Neural progenitor cell (in vitro differentiated cells): ENCODE data around the gene ZBTB20. TPM values are rescaled to one million over a fixed set of nuclear protein-coding genes. Genes with fewer than 3 reads are reported as not detected.

Source experiments
- DNase-seq: peaks from one replicate; pipeline ENCODE4 v3.0.0-alpha.2; 2016; ENCODE audit warnings: low spot score
- H2AFZ ChIP-seq: fragments of 200-600 bp; sonication (generic); replicated peaks from 2 replicates; pipeline ENCODE4 v1.6.1; 2016; ENCODE audit warnings: antibody characterized with exemption
- H3F3A ChIP-seq: fragments of 200-600 bp; sonication (generic); 2 replicates; pipeline ENCODE4 v1.6.1; 2016; ENCODE audit warnings: antibody characterized with exemption, low read depth
- H3K27ac ChIP-seq: fragments of 200-600 bp; sonication (generic); 2 replicates; pipeline ENCODE4 v1.5.1; 2016; ENCODE audit warnings: mild to moderate bottlenecking
- H3K27me3 ChIP-seq: fragments of 200-600 bp; sonication (generic); 2 replicates; pipeline ENCODE4 v1.6.1; 2016; ENCODE audit warnings: mild to moderate bottlenecking, moderate library complexity
- H3K36me3 ChIP-seq: fragments of 200-600 bp; sonication (generic); 2 replicates; pipeline ENCODE4 v1.5.1; 2016
- H3K4me1 ChIP-seq: fragments of 200-600 bp; sonication (generic); 2 replicates; pipeline ENCODE4 v1.6.1; 2016; ENCODE audit warnings: mixed run types
- H3K4me2 ChIP-seq: fragments of 200-600 bp; sonication (generic); 2 replicates; pipeline ENCODE4 v1.6.1; 2016
- H3K4me3 ChIP-seq: fragments of 200-600 bp; sonication (generic); 2 replicates; pipeline ENCODE4 v1.5.1; 2016
- H3K79me2 ChIP-seq: fragments of 200-600 bp; sonication (generic); 2 replicates; pipeline ENCODE4 v1.6.1; 2016; ENCODE audit warnings: low read depth
- H3K9ac ChIP-seq: fragments of 200-600 bp; sonication (generic); 2 replicates; pipeline ENCODE4 v1.6.1; 2016
- H3K9me3 ChIP-seq: fragments of 200-600 bp; sonication (generic); 2 replicates; pipeline ENCODE4 v1.5.1; 2016; ENCODE audit warnings: low read depth
- H4K20me1 ChIP-seq: fragments of 200-600 bp; sonication (generic); 2 replicates; pipeline ENCODE4 v1.6.1; 2016; ENCODE audit warnings: low read depth
- H3K27ac Mint-ChIP-seq: 3 replicates; pipeline ENCODE4 v1.8.0; 2021; ENCODE audit warnings: mixed read lengths
- H3K27me3 Mint-ChIP-seq: 2 replicates; pipeline ENCODE4 v1.8.0; 2022; ENCODE audit warnings: low read depth, mild to moderate bottlenecking, inconsistent platforms, moderate library complexity, mixed read lengths; ENCODE audit not compliant: insufficient read depth
- H3K36me3 Mint-ChIP-seq: 3 replicates; pipeline ENCODE4 v1.8.0; 2021; ENCODE audit warnings: mixed read lengths
- H3K4me1 Mint-ChIP-seq: 3 replicates; pipeline ENCODE4 v1.8.0; 2021; ENCODE audit warnings: mixed read lengths
- H3K4me3 Mint-ChIP-seq: 3 replicates; pipeline ENCODE4 v1.8.0; 2021; ENCODE audit warnings: mild to moderate bottlenecking, moderate library complexity, mixed read lengths
- H3K9me3 Mint-ChIP-seq: 3 replicates; pipeline ENCODE4 v1.8.0; 2020; ENCODE audit warnings: mixed read lengths
- CTCF ChIP-seq: fragments of 200-600 bp; sonication (generic); IDR thresholded peaks from 2 replicates; pipeline ENCODE4 v1.5.1; 2017; ENCODE audit warnings: antibody characterized with exemption, mild to moderate bottlenecking
- EZH2 ChIP-seq: fragments of 200-600 bp; sonication (generic); IDR thresholded peaks from 2 replicates; pipeline ENCODE4 v1.6.1; 2017; ENCODE audit warnings: antibody characterized with exemption, mild to moderate bottlenecking, moderate library complexity
- EZH2phosphoT487 ChIP-seq: fragments of 200-600 bp; sonication (generic); IDR thresholded peaks from 2 replicates; pipeline ENCODE4 v1.6.1; 2017; ENCODE audit warnings: antibody characterized with exemption
- total RNA-seq: library from RNA; depleted of rRNA; stranded (reverse); fragments of >200 nt; gene quantifications from 2 replicates; pipeline ENCODE4 v1.2.3, GENCODE V29; 2015; ENCODE audit warnings: low replicate concordance

The ZBTB20 gene
- total RNA-seq, 1 donor from 2014 or later = 1.9 TPM

- no peak overlapping the region for H3K4me3 ChIP-seq
- no peaks in the 10 kb centered on the region for H3F3A ChIP-seq
- H3K36me3 ChIP-seq = no peaks in the 10 kb centered on the region
- no peaks in the 10 kb centered on the region for H3K4me1 Mint-ChIP-seq
- no peak for TF ChIP-seq EZH2phosphoT487
- no peak for TF ChIP-seq EZH2
- TF ChIP-seq CTCF = no peak
- no peak overlapping the region for H3K4me2 ChIP-seq
- peaks cover 8% of the 10 kb centered on the region for H3K9me3 Mint-ChIP-seq
- H3K36me3 Mint-ChIP-seq = peaks cover 5% of the 10 kb centered on the region
- no peaks in the 10 kb centered on the region for H3K27me3 ChIP-seq
- H3K9ac ChIP-seq = no peak overlapping the region
- H3K79me2 ChIP-seq = no peaks in the 10 kb centered on the region
- H2AFZ ChIP-seq = no peak overlapping the region
- H3K9me3 ChIP-seq = no peaks in the 10 kb centered on the region
- H4K20me1 ChIP-seq = no peaks in the 10 kb centered on the region
- H3K4me3 Mint-ChIP-seq = no peak overlapping the region
- no peaks in the 10 kb centered on the region for H3K27me3 Mint-ChIP-seq
- no peak overlapping the region for H3K27ac Mint-ChIP-seq
- no peak for DNase-seq
- H3K4me1 ChIP-seq = no peaks in the 10 kb centered on the region
- H3K27ac ChIP-seq = no peak overlapping the region
Measured at GRCh38 chr3:115062009-115062408, 85.1 kb downstream of the ZBTB20 start.

- Mint-ChIP-seq H3K4me3 (no peak overlapping the region), H3K4me1 (no peaks in the 10 kb centered on the region), H3K27ac (no peak overlapping the region), H3K27me3 (no peaks in the 10 kb centered on the region), H3K36me3 (no peaks in the 10 kb centered on the region), H3K9me3 (no peaks in the 10 kb centered on the region)
- Histone ChIP-seq H3K4me3 (no peak overlapping the region), H3K4me2 (no peak overlapping the region), H3K9ac (no peak overlapping the region), H3K27ac (no peak overlapping the region), H3F3A (no peaks in the 10 kb centered on the region), H2AFZ (no peak overlapping the region), H4K20me1 (no peaks in the 10 kb centered on the region), H3K36me3 (no peaks in the 10 kb centered on the region), H3K79me2 (no peaks in the 10 kb centered on the region), H3K27me3 (no peaks in the 10 kb centered on the region), H3K4me1 (no peaks in the 10 kb centered on the region), H3K9me3 (no peaks in the 10 kb centered on the region)
- DNase-seq = no peak
- TF ChIP-seq CTCF (no peak), EZH2 (no peak), EZH2phosphoT487 (no peak)
Measured at GRCh38 chr3:115052906-115053305, 94.2 kb downstream of the ZBTB20 start.

GRCh38 chr3:115042351-115042750 lies 104.7 kb downstream of the ZBTB20 start:
- Mint-ChIP-seq H3K27ac (no peak overlapping the region), H3K36me3 (no peaks in the 10 kb centered on the region), H3K4me3 (no peak overlapping the region), H3K4me1 (no peaks in the 10 kb centered on the region), H3K9me3 (no peaks in the 10 kb centered on the region), H3K27me3 (no peaks in the 10 kb centered on the region)
- no peaks in the 10 kb centered on the region for H3K9me3 ChIP-seq
- TF ChIP-seq CTCF (no peak), EZH2 (no peak), EZH2phosphoT487 (no peak)
- H3K36me3 ChIP-seq = no peaks in the 10 kb centered on the region
- no peak overlapping the region for H3K9ac ChIP-seq
- H3K4me1 ChIP-seq = no peaks in the 10 kb centered on the region
- no peaks in the 10 kb centered on the region for H3K79me2 ChIP-seq
- H3K27me3 ChIP-seq = no peaks in the 10 kb centered on the region
- no peak overlapping the region for H3K27ac ChIP-seq
- H3F3A ChIP-seq = no peaks in the 10 kb centered on the region
- H2AFZ ChIP-seq = no peak overlapping the region
- no peaks in the 10 kb centered on the region for H4K20me1 ChIP-seq
- DNase-seq = no peak
- H3K4me3 ChIP-seq = no peak overlapping the region
- H3K4me2 ChIP-seq = no peak overlapping the region
